ENCODE results near the gene SUPT7L.

The SUPT7L gene

GRCh38 chr2:27628767-27629709, 34.4 kb downstream of the SUPT7L start, which contains the start of the genes CCDC121 and GPN1 (continued):
- no peak for TF ChIP-seq TSHZ1 (tag by site-specific recombination; IDR thresholded peaks at IDR 0.05; ENCODE audit: borderline replicate concordance)
- no peak for TF ChIP-seq ZNF473 (tag by site-specific recombination; IDR thresholded peaks at IDR 0.05)
- TF ChIP-seq HOXD13 (CRISPR knock-in tag; IDR thresholded peaks at IDR 0.05; ENCODE audit: borderline replicate concordance), result no peak
- TF ChIP-seq ZNF19 (tag by site-specific recombination; IDR thresholded peaks at IDR 0.05; ENCODE audit: low read depth), result no peak
- TF ChIP-seq, protein P1, sequence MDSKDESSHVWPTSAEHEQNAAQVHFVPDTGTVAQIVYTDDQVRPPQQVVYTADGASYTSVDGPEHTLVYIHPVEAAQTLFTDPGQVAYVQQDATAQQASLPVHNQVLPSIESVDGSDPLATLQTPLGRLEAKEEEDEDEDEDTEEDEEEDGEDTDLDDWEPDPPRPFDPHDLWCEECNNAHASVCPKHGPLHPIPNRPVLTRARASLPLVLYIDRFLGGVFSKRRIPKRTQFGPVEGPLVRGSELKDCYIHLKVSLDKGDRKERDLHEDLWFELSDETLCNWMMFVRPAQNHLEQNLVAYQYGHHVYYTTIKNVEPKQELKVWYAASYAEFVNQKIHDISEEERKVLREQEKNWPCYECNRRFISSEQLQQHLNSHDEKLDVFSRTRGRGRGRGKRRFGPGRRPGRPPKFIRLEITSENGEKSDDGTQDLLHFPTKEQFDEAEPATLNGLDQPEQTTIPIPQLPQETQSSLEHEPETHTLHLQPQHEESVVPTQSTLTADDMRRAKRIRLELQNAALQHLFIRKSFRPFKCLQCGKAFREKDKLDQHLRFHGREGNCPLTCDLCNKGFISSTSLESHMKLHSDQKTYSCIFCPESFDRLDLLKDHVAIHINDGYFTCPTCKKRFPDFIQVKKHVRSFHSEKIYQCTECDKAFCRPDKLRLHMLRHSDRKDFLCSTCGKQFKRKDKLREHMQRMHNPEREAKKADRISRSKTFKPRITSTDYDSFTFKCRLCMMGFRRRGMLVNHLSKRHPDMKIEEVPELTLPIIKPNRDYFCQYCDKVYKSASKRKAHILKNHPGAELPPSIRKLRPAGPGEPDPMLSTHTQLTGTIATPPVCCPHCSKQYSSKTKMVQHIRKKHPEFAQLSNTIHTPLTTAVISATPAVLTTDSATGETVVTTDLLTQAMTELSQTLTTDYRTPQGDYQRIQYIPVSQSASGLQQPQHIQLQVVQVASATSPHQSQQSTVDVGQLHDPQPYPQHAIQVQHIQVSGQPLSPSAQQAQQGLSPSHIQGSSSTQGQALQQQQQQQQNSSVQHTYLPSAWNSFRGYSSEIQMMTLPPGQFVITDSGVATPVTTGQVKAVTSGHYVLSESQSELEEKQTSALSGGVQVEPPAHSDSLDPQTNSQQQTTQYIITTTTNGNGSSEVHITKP (tag by site-specific recombination; IDR thresholded peaks at IDR 0.05), result peak; percentile 40; the same call in 1 of the 2 replicates
- TF ChIP-seq, protein P2, sequence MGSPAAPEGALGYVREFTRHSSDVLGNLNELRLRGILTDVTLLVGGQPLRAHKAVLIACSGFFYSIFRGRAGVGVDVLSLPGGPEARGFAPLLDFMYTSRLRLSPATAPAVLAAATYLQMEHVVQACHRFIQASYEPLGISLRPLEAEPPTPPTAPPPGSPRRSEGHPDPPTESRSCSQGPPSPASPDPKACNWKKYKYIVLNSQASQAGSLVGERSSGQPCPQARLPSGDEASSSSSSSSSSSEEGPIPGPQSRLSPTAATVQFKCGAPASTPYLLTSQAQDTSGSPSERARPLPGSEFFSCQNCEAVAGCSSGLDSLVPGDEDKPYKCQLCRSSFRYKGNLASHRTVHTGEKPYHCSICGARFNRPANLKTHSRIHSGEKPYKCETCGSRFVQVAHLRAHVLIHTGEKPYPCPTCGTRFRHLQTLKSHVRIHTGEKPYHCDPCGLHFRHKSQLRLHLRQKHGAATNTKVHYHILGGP (tag by site-specific recombination; IDR thresholded peaks at IDR 0.05), result no peak
- TF ChIP-seq ZNF654 (tag by site-specific recombination; IDR thresholded peaks at IDR 0.05; ENCODE audit: low read depth), result no peak
- peak; percentile 60; the same call in 1 of the 2 replicates for TF ChIP-seq KLF7 (tag by site-specific recombination; IDR thresholded peaks at IDR 0.05; ENCODE audit: borderline replicate concordance)
- TF ChIP-seq, protein P3, sequence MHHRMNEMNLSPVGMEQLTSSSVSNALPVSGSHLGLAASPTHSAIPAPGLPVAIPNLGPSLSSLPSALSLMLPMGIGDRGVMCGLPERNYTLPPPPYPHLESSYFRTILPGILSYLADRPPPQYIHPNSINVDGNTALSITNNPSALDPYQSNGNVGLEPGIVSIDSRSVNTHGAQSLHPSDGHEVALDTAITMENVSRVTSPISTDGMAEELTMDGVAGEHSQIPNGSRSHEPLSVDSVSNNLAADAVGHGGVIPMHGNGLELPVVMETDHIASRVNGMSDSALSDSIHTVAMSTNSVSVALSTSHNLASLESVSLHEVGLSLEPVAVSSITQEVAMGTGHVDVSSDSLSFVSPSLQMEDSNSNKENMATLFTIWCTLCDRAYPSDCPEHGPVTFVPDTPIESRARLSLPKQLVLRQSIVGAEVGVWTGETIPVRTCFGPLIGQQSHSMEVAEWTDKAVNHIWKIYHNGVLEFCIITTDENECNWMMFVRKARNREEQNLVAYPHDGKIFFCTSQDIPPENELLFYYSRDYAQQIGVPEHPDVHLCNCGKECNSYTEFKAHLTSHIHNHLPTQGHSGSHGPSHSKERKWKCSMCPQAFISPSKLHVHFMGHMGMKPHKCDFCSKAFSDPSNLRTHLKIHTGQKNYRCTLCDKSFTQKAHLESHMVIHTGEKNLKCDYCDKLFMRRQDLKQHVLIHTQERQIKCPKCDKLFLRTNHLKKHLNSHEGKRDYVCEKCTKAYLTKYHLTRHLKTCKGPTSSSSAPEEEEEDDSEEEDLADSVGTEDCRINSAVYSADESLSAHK (tag by site-specific recombination; IDR thresholded peaks at IDR 0.05), result peak; percentile 65; the same call in 1 of the 2 replicates
- no peak for TF ChIP-seq ZNF510 (tag by site-specific recombination; IDR thresholded peaks at IDR 0.05; ENCODE audit: insufficient replicate concordance)
- TF ChIP-seq MYNN (tag by site-specific recombination; IDR thresholded peaks at IDR 0.05; ENCODE audit: borderline replicate concordance), result no peak
- no peak; the same call in 1 of the 2 replicates for TF ChIP-seq ZNF2 (tag by site-specific recombination; IDR thresholded peaks at IDR 0.05)
- no peak for TF ChIP-seq ZNF777 (tag by site-specific recombination; IDR thresholded peaks at IDR 0.05; ENCODE audit: borderline replicate concordance)
- TF ChIP-seq KLF8 (tag by site-specific recombination; IDR thresholded peaks at IDR 0.05), result peak; percentile 76
- TF ChIP-seq ZNF138 (tag by site-specific recombination; IDR thresholded peaks at IDR 0.05; ENCODE audit: borderline replicate concordance), result no peak
- no peak for TF ChIP-seq ZNF169 (tag by site-specific recombination; IDR thresholded peaks at IDR 0.05)
- TF ChIP-seq SP3 (tag by site-specific recombination; IDR thresholded peaks at IDR 0.05), result peak; percentile 82
- no peak for TF ChIP-seq SCRT1 (tag by site-specific recombination; IDR thresholded peaks at IDR 0.05; ENCODE audit: borderline replicate concordance)
- TF ChIP-seq ZNF366 (tag by site-specific recombination; conservative IDR thresholded peaks at IDR 0.05), result peak; percentile 57
- TF ChIP-seq ZNF549 (tag by site-specific recombination; IDR thresholded peaks at IDR 0.05), result peak; percentile 56; the same call in 1 of the 2 replicates
- TF ChIP-seq ZNF548 (tag by site-specific recombination; IDR thresholded peaks at IDR 0.05), result no peak
- TF ChIP-seq REPIN1 (tag by site-specific recombination; IDR thresholded peaks at IDR 0.05; ENCODE audit: low read depth), result no peak
- TF ChIP-seq ZNF398 (tag by site-specific recombination; IDR thresholded peaks at IDR 0.05), result no peak; the same call in 1 of the 2 replicates
- no peak for TF ChIP-seq ZNF560 (tag by site-specific recombination; IDR thresholded peaks at IDR 0.05; ENCODE audit: borderline replicate concordance)
- no peak for TF ChIP-seq HOXC10 (CRISPR knock-in tag; IDR thresholded peaks at IDR 0.05)

Measured in HEK293 (cell line).